KBM-7 (cell line): ENCODE data around the gene WNT3.
"Not testable (repeated sequence)": the region's sequence is repeated elsewhere in the genome, so short reads cannot be mapped to it uniquely, and the experiment has no call there.

Experiments
- DNase-seq: peaks from one replicate; pipeline ENCODE4 v3.0.0-alpha.2; 2015
- in situ Hi-C: fragments of 300-500 bp; cut with MboI; formaldehyde crosslinking; loops from 2 replicates; pipeline ENCODE4 v1.14.3; 2020; ENCODE audit warnings: low sequenced_read_pairs, low pct_unique_long_range_greater_than_20kb, mixed read lengths

The WNT3 gene

GRCh38 chr17:46773676-46774075, 44.8 kb downstream of the WNT3 start:
- no peak for DNase-seq
- in situ Hi-C loops: no loop called here

GRCh38 chr17:46773221-46773605, 45.3 kb downstream of the WNT3 start:
- in situ Hi-C loops: no loop called here
- DNase-seq: peak; percentile 74

GRCh38 chr17:46772475-46773220, 45.8 kb downstream of the WNT3 start:
- DNase-seq: no peak

GRCh38 chr17:46771561-46772474, 46.7 kb downstream of the WNT3 start:
- DNase-seq: peak; percentile 21
- in situ Hi-C loops: no loop called here

More at GRCh38 chr17:46772475-46773220, 45.8 kb downstream of the WNT3 start:
- in situ Hi-C loops: no loop called here

- peak; percentile 47 for DNase-seq
- in situ Hi-C loops: no loop called here
Measured at GRCh38 chr17:46770818-46771560, 47.5 kb downstream of the WNT3 start.

- in situ Hi-C loops: no loop called here
- DNase-seq: no peak
Measured at GRCh38 chr17:46770439-46770817, 48.1 kb downstream of the WNT3 start.

GRCh38 chr17:46769531-46770438, 48.7 kb downstream of the WNT3 start:
- in situ Hi-C loops: no loop called here
- DNase-seq: no peak

GRCh38 chr17:46768896-46769295, 49.6 kb downstream of the WNT3 start:
- in situ Hi-C loops, DNase-seq: not testable (repeated sequence)

- in situ Hi-C loops: no loop called here
- no peak for DNase-seq
Measured at GRCh38 chr17:46768540-46768870, 50.0 kb downstream of the WNT3 start.

- in situ Hi-C loops: no loop called here
- no peak for DNase-seq
Measured at GRCh38 chr17:46766493-46767491, 51.7 kb downstream of the WNT3 start.

- no peak for DNase-seq
- in situ Hi-C loops: no loop called here
Measured at GRCh38 chr17:46765453-46765852, 53.0 kb downstream of the WNT3 start.

- DNase-seq: no peak
- in situ Hi-C loops: no loop called here
Measured at GRCh38 chr17:46764709-46765401, 53.6 kb downstream of the WNT3 start.

GRCh38 chr17:46764000-46764708, 54.3 kb downstream of the WNT3 start:
- in situ Hi-C loops: no loop called here

GRCh38 chr17:46763416-46763815, 55.1 kb downstream of the WNT3 start:
- in situ Hi-C loops: no loop called here
- no peak for DNase-seq

More at GRCh38 chr17:46764000-46764708, 54.3 kb downstream of the WNT3 start:
- no peak for DNase-seq

- DNase-seq: no peak
Measured at GRCh38 chr17:46759141-46759540, 59.4 kb downstream of the WNT3 start.

GRCh38 chr17:46758614-46759013, 59.9 kb downstream of the WNT3 start:
- in situ Hi-C loops: no loop called here
- DNase-seq: no peak

More at GRCh38 chr17:46759141-46759540, 59.4 kb downstream of the WNT3 start:
- in situ Hi-C loops: no loop called here
